C4-2B (cell line): ENCODE results near the gene EBLN2.

ENCODE experiments used
- CTCF ChIP-seq: fragments of 450-650 bp; conservative IDR thresholded peaks from 2 replicates; pipeline ENCODE4 v1.5.1; 2017; ENCODE audit warnings: mild to moderate bottlenecking
- ZFX ChIP-seq: fragments of 450-650 bp; IDR thresholded peaks from 2 replicates; pipeline ENCODE4 v1.6.1; 2017

GRCh38 chr3:73041537-73041936 lies 19.9 kb upstream of the EBLN2 start:
- TF ChIP-seq CTCF: no peak
- TF ChIP-seq ZFX: no peak
